Measurements from ENCODE around the gene PCDHGB4.
"Not testable (repeated sequence)": the region's sequence is repeated elsewhere in the genome, so short reads cannot be mapped to it uniquely, and the experiment has no call there.

The PCDHGB4 gene

GRCh38 chr5:141369994-141370848 lies 17.3 kb upstream of the PCDHGB4 start, which contains the start of gene PCDHGB3:
Gene PCDHGB3, plus strand, starts transcription at chr5:141370242. Its CDS starts 153 bp downstream, at chr5:141370395.
- peak; percentile 48 for DNase-seq

- no peak for DNase-seq
These were observed 15.7 kb upstream of the PCDHGB4 start for GRCh38 chr5:141371572-141372475.

GRCh38 chr5:141373673-141374317 lies 13.7 kb upstream of the PCDHGB4 start, which contains the start of gene PCDHGA6:
Gene PCDHGA6, plus strand, starts transcription at chr5:141373891. Its CDS starts 193 bp downstream, at chr5:141374084.
- DNase-seq = peak; percentile 13

- no peak for DNase-seq
These were observed 12.9 kb upstream of the PCDHGB4 start for GRCh38 chr5:141374627-141375026.

- DNase-seq = not testable (repeated sequence)
These were observed 11.9 kb upstream of the PCDHGB4 start for GRCh38 chr5:141375444-141376155.

- DNase-seq = no peak
These were observed 4.8 kb upstream of the PCDHGB4 start, which contains the start of gene PCDHGA7 for GRCh38 chr5:141382469-141383294. Gene PCDHGA7, plus strand, starts transcription at chr5:141382742. Its CDS starts 158 bp downstream, at chr5:141382900.

- DNase-seq = no peak
These were observed 4.2 kb upstream of the PCDHGB4 start for GRCh38 chr5:141383345-141383744.

GRCh38 chr5:141384471-141385267 lies 2.8 kb upstream of the PCDHGB4 start:
- DNase-seq = no peak

GRCh38 chr5:141388661-141389060 lies 1.2 kb downstream of the PCDHGB4 start:
- no peak for DNase-seq

- no peak for DNase-seq
These were observed 1.9 kb downstream of the PCDHGB4 start for GRCh38 chr5:141389153-141390042.

- DNase-seq = no peak
These were observed 5.1 kb downstream of the PCDHGB4 start, which contains the start of gene PCDHGA8 for GRCh38 chr5:141392429-141393198. Gene PCDHGA8, plus strand, starts transcription at chr5:141392633. Its CDS starts 181 bp downstream, at chr5:141392814.

- no peak for DNase-seq
These were observed 5.8 kb downstream of the PCDHGB4 start for GRCh38 chr5:141393267-141393666.

GRCh38 chr5:141394401-141395187 lies 7.1 kb downstream of the PCDHGB4 start:
- not testable (repeated sequence) for DNase-seq

- DNase-seq = peak; percentile 44
These were observed 10.5 kb downstream of the PCDHGB4 start, which contains the start of gene PCDHGB5 for GRCh38 chr5:141397756-141398551. Gene PCDHGB5, plus strand, starts transcription at chr5:141397947. Its CDS starts 181 bp downstream, at chr5:141398128.

- DNase-seq = no peak
These were observed 11.1 kb downstream of the PCDHGB4 start for GRCh38 chr5:141398608-141399007.

- DNase-seq = no peak
These were observed 12.2 kb downstream of the PCDHGB4 start for GRCh38 chr5:141399555-141400258.
